HG03457 (cell line): ENCODE data around the gene FYN.
"Not testable (repeated sequence)": the region's sequence is repeated elsewhere in the genome, so short reads cannot be mapped to it uniquely, and the experiment has no call there.

Experiments
- ATAC-seq: cut with Tn5 transposase; IDR thresholded peaks from one replicate; pipeline ENCODE4 v1.9.1; 2021; ENCODE audit warnings: moderate number of reproducible peaks; ENCODE audit not compliant: unreplicated experiment

FYN gene

DNA sequence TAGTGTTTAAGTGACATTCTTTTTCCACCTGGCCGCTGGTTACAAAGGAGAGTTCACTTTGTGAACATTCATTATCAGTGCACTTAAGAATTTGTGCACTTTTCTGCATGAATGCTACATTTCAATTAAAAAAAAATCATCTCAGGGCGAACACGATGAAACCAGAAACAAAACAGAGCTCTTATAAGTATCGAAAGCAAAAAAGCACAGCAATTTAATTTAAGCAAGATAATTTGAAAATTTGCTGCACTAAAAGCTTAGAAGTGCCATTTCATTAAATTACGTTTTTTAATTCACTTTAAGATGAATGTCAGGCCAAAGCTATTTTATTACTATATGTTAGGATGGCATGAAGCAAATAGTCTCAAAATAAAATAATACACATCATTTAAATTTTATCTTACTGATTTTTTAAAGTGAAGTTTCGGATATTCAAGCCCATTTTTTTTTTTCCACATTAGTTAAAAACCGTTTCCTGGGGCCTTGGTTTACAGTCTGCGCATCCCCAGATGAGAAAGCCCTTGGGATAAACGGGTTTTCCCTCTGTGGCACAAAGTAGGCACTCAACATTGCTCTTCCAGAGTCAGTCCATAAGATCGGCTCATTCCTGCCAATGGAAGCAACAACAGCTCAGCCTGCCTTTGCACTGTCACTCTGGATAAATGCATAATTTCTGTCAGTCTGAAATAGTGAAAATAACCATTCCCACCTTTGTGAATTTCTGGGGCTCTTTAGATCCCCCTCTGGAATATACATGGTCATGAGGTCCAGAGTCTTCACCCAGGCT lies 80.1 kb downstream of the FYN start:
- ATAC-seq, result no peak

DNA sequence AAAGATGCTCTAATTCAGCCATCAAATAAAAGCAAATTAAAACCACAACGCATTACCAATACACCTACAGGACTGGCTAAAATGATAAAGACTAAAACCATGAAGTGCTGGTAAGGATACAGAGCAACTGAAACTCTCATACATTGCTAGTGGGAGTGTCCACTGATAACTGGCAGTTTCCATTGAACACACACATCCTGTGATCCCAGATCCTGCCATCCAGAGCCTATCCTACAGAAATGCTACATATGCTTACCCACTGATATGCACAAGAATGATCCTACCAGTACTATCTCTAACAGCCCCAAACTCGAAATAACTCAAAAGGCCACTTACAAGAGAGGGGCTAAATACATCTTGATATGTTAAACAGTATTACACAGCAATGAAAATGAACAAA lies 81.0 kb downstream of the FYN start:
- no peak for ATAC-seq

DNA sequence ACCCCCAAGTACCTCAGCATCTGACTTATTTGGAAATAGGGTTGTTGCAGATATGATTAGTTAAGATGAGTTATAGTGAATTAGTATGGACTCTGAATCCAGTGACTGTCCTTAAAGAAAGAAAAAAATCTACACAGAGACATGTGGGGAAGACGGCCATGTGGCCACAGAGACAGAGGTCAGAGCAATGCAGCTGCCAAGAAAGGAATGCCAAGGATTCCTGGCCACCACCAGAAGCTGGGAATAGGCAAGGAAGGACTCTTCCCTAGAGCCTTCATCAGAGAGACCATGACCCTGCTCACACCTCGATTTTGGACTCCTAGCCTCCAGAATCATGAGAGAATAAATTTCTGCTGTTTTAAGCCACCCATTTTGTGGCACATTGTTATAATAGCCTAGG lies 81.8 kb downstream of the FYN start:
- no peak for ATAC-seq

DNA sequence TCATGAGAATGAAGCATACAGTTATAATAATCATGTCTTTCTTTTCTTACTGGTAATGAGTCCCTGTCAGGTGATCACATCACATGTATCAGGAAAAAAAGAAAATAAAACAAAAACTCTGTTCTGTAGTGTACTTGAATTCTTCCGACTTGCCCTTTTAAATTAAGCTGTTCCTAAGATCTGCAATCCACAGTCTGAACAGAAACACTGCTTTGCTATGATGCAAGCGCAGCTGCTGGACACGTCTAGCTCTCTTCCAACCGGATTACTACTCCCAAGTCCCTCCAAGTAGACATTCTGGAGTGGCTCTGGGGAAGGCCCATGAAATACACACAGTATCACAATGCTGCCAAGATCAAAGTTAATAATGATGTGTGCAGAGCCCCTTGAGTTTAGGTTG lies 83.7 kb downstream of the FYN start:
- no peak for ATAC-seq

DNA sequence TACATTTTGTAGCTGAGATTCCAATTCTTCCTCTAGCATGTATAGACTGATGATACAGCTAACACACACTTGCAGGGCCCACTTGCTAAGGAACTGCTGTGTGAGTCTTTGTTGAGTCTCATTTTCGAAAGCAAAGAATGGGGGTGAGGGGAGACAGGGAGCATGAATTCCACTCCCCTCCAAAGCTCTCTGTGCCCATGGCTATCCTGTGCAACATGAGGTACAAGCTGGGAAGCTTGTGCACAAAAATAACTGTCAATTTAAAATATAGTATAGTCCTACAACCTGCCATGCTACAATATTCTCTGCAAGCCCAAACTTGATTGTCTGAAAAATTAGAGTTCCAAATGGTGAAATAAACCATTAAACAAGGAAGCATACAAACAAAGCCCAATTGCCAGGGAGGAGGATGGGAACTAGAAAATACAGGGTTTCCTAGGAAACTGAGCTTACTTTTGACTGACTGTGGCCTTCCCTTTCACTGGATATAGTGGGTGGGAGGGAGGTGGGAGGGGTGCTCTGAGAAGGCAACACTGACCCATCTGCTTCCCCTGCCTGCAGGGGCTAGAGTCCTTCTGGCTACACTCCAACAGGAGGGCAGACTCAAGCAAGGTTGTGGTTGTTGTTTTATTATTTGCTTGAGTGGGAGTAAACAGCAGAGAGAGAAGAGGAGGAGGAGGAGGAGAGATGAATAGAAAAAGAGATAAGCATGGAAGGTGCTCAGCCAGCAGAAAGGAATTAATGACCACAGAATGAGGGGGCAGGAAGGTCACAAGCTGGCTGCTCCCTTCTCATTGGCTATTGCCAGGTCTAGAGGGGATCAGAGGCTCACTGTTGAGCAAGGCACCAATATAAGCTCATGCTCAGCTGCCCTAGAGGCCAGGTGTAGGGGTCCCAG lies 84.6 kb downstream of the FYN start:
- no peak for ATAC-seq

DNA sequence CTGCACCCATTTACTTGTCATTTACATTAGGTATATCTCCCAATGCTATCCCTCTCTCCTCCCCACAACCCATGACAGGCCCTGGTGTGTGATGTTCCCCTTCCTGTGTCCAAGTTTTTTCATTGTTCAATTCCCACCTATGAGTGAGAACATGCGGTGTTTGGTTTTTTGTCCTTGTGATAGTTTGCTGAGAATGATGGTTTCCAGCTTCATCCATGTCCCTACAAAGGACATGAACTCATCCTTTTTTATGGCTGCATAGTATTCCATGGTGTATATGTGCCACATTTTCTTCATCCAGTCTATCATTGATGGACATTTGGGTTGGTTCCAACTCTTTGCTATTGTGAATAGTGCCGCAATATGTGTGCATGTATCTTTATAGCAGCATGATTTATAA lies 87.1 kb downstream of the FYN start:
- not testable (repeated sequence) for ATAC-seq

DNA sequence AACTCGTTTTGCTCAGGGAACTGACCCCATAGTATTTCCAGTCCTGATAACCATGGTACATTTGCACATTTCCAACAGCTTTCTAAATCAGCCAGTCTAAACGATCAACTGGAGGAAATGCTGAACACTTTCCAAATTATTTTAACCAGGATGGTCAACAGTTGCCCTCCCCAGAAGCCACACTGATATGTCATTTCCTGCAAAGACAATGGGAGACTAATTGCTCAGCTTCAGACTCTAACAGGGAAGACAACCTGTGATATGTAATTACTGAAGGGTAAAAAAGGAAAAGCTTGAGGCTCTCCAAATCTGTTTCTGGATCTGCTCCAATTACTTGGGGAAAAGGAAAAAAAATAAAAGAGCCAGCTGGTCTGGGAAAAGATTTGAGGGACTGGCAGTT lies 88.8 kb downstream of the FYN start:
- no peak for ATAC-seq

DNA sequence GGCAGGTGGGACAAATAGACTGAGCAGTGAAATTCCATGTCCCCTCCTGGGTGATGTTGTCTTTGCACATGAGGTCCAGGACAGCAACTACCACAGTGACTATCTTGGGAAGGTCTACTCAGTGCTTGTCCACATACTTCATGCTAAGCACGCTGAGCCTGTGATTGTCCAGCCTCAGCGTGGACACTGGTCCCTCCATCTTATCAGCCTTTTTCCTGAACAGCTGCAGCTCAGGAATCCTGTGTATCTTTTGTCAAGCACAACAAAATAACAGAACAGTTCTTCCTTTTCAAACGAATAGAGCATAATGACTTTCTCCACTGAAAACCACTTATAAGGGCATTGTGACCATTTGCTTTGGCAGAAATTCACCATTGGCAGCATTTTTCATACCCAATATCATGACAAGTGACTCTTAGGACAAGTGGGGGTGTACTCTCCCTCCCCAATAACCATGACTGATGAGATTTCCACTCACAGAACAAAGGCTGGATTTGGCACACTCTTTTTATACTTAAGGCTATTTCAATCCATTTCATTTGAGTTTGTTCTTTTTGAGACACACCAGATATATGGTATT lies 90.3 kb downstream of the FYN start:
- ATAC-seq, result no peak

DNA sequence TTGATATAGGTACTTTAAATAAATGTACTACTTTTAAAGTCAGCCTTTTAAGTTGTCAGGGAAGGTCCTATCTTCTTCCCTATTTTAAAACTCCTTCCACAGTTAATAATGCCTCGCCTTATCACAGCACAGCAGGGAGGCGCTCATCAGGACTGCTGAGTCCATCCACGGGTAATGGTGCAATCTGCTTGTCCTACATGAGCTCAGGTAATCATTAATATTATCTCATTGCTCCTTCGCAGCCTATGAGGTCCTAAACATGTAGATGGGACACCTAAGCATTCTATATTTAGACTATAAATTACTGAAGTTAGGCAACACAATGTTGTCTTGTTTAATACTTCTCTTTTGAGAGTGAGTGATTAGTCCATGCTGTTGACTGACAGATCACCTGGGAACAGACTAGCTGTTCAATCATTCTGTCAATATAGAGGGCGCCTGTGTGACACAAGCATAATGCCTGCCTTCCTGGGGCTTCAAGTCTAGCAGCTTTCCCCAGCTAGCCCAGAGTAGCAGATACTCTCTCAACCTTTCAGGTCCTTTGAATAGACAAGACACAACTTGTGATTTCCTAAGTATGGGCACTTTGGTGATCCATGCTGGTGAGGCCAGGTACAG lies 91.0 kb downstream of the FYN start:
- no peak for ATAC-seq

DNA sequence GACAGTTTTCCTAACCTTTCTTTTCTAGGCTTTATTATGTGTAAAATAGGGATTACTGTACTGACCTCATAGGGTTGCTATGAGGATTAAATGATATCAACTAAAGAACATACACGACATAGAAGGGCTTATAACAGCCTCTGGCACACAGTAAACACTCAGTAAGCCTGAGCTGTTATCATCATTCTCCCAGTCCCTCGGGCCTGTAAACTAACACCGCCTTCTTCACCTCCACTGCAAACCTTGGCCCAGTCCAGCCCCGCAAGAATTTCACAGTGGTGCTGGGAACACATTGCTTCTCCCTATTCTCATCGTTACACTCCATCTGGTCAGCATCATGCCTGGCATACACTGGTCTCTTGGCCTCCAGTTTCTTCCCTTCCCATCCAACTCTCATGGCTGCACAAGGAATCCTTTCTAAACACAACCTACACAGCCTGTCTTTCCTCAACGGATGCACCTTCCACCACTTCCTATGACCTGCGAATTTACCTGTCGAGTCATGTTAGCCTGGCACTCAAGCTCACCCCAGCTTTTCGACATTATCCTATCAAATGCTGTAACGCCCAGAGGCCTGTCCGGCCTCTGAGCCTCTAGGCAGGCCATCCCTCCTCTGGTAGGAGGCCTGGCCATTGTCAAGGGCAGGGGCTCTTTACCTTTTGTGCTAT lies 92.1 kb downstream of the FYN start:
- no peak for ATAC-seq

DNA sequence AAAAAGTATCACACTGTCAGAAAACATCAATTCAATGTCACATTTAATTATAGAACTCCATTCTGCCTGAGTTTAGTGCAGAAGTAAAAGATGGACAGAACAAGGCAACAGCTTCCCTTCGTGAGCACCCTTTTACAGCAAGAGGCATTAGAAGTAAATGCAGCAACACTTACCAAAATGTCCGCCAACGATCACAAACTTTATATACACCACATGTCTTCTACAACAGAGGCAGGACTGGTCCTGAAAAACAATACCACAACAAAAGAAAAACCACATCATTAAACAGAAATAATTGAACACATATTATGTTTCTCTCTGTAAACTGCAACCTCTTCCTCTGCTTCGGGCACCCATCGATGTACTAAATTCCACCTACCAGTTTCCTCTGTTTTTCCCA lies 92.9 kb downstream of the FYN start:
- ATAC-seq, result no peak

DNA sequence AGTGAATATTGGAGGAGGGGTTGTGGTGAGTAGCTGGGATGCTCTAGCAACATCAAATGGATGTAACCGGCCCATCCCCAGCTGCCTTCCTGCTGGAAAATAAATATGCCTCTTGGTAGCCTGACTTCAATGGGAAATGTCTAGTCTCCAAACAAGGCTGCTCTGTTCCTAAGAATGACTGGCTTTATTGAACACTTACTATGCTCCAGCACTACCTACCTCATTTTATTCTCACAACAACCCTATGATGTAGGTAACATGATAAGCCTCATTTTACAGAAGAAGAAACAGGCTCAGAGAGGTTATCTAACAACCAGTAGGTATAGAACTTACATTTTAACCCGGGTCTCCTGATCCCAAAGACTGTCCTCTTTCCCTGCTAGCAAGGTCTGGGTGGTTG lies 93.6 kb downstream of the FYN start:
- no peak for ATAC-seq

DNA sequence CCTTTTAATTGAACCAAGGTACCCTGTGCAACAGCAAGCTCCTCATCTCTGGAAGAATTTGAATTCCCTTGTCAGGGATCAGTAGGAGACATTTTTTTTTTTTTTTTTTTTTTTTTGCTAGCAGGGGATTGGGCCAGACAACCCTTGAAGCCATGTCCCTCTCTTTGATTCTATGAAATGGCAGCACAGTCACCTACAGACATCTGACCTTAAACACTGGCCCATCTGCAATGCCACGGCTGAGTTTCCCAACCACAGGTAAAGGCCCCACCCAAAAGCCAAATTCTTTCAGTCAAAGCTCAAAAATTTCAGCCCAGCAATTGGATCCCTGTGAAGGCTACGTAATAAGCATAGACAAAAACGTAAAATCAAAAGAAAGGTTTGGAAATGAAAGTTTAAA lies 94.2 kb downstream of the FYN start:
- ATAC-seq, result no peak

DNA sequence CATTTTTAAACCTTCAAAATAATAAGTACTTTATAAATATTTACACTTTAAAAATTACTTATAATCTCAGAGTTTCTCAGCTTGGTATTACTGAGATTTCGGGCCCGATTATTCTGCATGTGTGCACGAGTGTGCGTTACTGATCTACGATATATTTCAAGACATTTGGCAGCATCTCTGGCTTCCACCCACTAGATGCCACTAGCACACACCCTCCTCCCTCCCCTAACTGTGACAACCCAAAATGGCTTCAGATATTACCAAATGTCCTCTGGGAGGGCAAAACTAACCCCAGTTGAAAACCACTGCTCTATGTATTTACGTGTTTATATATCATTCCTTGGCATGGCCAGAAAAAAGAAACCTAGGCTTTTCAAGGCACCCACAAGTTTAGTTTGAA lies 95.9 kb downstream of the FYN start:
- ATAC-seq, result no peak

DNA sequence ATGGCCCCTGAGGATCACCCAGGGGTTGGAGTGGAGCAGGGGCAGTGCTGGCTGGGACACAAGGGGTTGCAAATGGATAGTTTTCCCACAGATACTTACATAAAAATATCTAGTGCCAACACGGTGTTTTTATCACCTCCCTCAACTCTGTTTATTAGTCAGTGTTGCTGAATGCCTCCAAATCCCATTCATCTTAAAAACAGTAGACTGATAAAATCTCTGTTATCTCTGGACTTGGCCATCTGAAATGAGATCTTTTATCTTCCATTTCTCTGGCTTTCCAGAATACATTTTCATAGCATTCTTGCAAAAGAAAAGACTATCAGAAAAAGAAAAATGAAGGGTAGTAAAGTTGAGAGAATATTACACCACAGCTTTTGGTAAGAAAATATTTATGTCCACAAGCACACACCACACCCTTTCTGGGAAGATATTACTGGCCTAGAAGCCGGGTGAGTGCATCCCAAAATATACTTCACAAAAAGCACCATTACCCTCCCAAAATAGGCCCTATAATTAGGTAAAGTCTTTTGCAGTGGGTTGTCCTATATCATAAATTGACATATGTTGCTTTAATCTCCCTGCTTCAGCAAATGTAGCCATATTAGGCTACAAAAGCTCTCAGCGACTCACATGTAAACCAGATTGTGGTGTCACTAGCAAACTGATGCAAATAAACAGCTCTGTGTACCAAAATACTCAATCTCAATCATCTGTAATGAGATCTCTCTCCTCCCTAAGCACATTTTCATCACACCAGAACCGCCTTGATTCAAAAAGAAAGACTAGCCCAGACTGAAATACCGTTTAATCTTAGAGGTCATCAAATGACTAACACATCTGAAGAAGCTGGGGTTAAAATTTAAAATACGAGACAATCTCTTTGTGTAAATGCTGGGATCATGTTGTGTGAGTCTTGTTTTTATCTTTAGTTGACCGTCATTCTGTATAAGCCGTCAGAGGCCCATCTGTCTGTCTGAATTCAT lies 96.7 kb downstream of the FYN start:
- ATAC-seq, result no peak

DNA sequence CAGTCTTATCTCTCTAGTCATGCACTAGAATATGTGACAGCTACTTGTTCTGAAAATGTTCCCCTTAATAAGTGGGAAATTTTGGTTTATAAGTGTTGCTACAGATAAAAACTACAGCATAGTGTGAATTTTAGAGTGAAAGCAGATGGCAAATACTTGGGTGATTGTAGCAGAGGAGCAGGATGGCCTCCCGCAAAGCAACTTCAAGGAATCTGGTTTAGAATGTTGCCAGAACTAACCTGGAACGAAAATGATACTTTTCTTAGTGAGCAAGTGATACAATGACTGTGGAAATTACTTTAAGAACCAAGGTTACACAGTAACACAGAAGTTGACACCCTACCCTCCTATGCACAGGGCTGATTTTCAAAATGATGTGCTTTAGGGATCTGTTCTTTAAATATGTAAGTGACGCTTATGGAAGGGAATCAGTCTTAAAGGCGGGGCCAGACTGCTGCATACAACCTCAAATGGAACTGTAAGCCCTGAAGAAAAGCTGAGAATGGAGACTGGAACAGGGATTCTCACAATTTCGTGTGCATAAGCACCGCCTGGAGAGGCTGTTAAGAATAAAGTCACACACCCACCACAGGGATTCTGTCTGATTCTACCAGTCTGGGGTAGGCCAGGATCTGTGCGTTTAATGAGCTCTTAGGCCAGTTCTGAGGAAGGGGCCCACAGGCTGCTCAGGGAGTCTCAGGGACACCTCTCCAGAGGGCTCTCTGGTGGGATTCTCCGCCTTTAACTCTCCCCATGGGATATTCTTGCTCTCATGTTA lies 97.9 kb downstream of the FYN start:
- ATAC-seq, result no peak

DNA sequence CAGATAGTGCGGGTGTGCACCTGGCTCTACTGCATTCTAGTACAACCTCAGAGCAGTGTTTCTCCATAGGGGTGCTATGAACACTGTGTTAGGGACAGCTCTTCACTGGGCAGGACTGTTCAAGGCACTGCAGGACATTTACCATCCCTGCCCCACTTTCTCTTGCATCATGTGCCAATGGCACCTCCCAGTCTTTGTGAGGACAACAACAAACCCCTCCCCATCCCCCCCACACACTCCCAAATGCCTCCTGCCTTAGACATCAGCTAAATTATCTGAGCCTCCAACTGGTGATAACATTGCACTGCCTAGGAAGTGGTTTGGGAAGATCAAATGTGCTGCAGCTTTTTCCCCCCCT lies 98.9 kb downstream of the FYN start:
- no peak for ATAC-seq

DNA sequence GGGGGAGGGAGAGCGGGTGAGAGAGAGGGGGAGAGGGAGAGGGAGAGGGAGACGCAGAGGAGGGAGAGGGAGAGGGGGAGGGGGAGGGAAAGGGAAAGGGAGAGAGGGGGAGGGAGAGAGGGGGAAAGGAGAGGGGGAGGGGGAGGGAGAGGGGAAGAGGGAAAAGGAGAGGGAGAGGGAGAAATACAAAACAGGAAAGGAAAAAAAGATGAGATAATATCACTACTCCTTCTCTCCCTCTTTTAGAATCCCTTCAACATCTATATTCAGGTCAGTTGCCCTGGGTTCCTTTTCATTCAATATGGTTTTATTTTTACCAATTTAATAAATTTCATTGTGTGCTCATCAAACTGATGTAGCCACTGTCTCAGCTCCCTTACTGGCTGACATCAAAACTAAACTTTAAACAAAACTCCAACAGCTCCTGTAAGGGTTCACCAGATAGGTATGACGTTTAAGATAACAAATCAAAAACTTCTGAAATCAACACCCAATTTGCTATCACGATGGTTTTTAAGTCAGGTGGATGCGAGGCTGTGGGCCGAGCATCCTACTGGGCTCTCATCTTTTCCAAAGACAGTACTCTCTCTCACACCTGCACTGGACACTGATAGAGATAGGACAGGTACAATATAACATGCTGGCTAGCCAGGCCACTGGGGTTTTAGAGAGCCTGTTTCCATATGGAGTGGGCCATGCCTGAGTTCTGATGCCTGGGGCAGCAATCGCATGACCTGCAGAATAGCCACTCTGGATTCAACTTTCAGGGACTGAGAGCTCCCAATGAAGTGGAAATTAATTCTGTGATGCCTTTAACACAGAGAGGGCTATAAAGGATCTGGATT lies 99.5 kb downstream of the FYN start:
- no peak for ATAC-seq
